GM18858 (cell line): ENCODE measurements around the gene TAMALIN.

Experiments used
- ATAC-seq: cut with Tn5 transposase; IDR thresholded peaks from one replicate; pipeline ENCODE4 v1.9.1; 2021; ENCODE audit not compliant: unreplicated experiment

Gene TAMALIN

GRCh38 chr12:52013626-52014310 lies 7.0 kb downstream of the TAMALIN start:
- no peak for ATAC-seq

- no peak for ATAC-seq
Observed at GRCh38 chr12:52014567-52015530, 8.1 kb downstream of the TAMALIN start.

- ATAC-seq, result no peak
Observed at GRCh38 chr12:52015532-52016041, 8.8 kb downstream of the TAMALIN start.

- ATAC-seq, result no peak
Observed at GRCh38 chr12:52018433-52019112, 11.8 kb downstream of the TAMALIN start.

GRCh38 chr12:52019113-52019770 lies 12.5 kb downstream of the TAMALIN start:
- ATAC-seq, result no peak

- ATAC-seq, result no peak
Observed at GRCh38 chr12:52020539-52021336, 14.0 kb downstream of the TAMALIN start.

GRCh38 chr12:52022841-52023181 lies 16.1 kb downstream of the TAMALIN start:
- no peak for ATAC-seq

GRCh38 chr12:52023182-52023975 lies 16.6 kb downstream of the TAMALIN start:
- no peak for ATAC-seq

GRCh38 chr12:52023976-52024688 lies 17.4 kb downstream of the TAMALIN start:
- no peak for ATAC-seq

GRCh38 chr12:52024845-52025230 lies 18.1 kb downstream of the TAMALIN start:
- no peak for ATAC-seq

- ATAC-seq, result no peak
Observed at GRCh38 chr12:52026263-52026662, 19.5 kb downstream of the TAMALIN start.

GRCh38 chr12:52027085-52027843 lies 20.5 kb downstream of the TAMALIN start:
- ATAC-seq, result no peak

- ATAC-seq, result no peak
Observed at GRCh38 chr12:52029685-52030084, 22.9 kb downstream of the TAMALIN start.

GRCh38 chr12:52032446-52032803 lies 25.7 kb downstream of the TAMALIN start:
- no peak for ATAC-seq

GRCh38 chr12:52032804-52033445 lies 26.2 kb downstream of the TAMALIN start:
- peak; percentile 87 for ATAC-seq

- no peak for ATAC-seq
Observed at GRCh38 chr12:52033446-52034140, 26.8 kb downstream of the TAMALIN start.

GRCh38 chr12:52035190-52035589 lies 28.4 kb downstream of the TAMALIN start:
- no peak for ATAC-seq
